Endothelial cell of umbilical vein (primary cell): Measurements from ENCODE around the gene ZBTB18. TPM values are rescaled to one million over a fixed set of nuclear protein-coding genes. Genes with fewer than 3 reads are reported as not detected.

Source experiments
- BruUV-seq: library from RNA; stranded (reverse); fragments of 400-500 nt; replicated peaks from 2 replicates; lab custom pipeline; 2021; lab: Mats Ljungman, UMichigan
- CTCF ChIA-PET: fragments of 300-600, 350-600 bp; sonication (Branson Sonifier 250); formaldehyde crosslinking; loops from one replicate; lab custom pipeline; 2021; ENCODE audit warnings: antibody characterized with exemption, inconsistent platforms; lab: Charles Lee
- POLR2A ChIA-PET: fragments of 300-600, 350-600 bp; sonication (Branson Sonifier 250); formaldehyde crosslinking; loops from one replicate; lab custom pipeline; 2021; ENCODE audit warnings: antibody characterized with exemption, inconsistent platforms; lab: Charles Lee
- DNase-seq: peaks from one replicate; pipeline ENCODE4 v3.0.0-alpha.2; 2011; ENCODE audit warnings: low read depth, low spot score
- FAIRE-seq: peaks from 2 replicates; lab custom pipeline; 2011; peaks lifted over from hg19 to GRCh38; lab: Jason Lieb, UNC
- H2AFZ ChIP-seq: 2 replicates; pipeline ENCODE4 v1.6.0; 2012; ENCODE audit warnings: low read depth, low read length, control low read depth, inconsistent platforms
- H3K27ac ChIP-seq: 2 replicates; pipeline ENCODE4 v1.5.1; 2011; ENCODE audit warnings: low read depth, mild to moderate bottlenecking, control low read depth, low read length, moderate library complexity; ENCODE audit not compliant: insufficient read depth
- H3K27me3 ChIP-seq, 2 experiments: 2 replicates each; pipeline versions ENCODE4 v1.6.0 to v1.6.1; 2011; ENCODE audit warnings: low read length in 2 of 2, mixed read lengths in 1 of 2; ENCODE audit not compliant: control insufficient read depth in 2 of 2, insufficient read depth in 2 of 2
- H3K36me3 ChIP-seq, 2 experiments: 2 replicates in 1 of 2; 3 replicates in 1 of 2; pipeline ENCODE4 v1.5.1; 2011; ENCODE audit warnings: low read length in 2 of 2, mild to moderate bottlenecking in 1 of 2, moderate library complexity in 1 of 2; ENCODE audit not compliant: control insufficient read depth in 2 of 2, insufficient read depth in 2 of 2; ENCODE audit errors: extremely low read depth in 1 of 2
- H3K4me1 ChIP-seq: 3 replicates; pipeline ENCODE4 v1.5.1; 2011; ENCODE audit warnings: mild to moderate bottlenecking, low read length; ENCODE audit not compliant: control insufficient read depth, insufficient read depth; ENCODE audit errors: extremely low read depth
- H3K4me2 ChIP-seq: 2 replicates; pipeline ENCODE4 v1.6.1; 2011; ENCODE audit warnings: low read length, control low read depth, mixed read lengths; ENCODE audit not compliant: insufficient read depth
- H3K4me3 ChIP-seq, 3 experiments: fragments of 200-600 bp in 1 of 3; sonication (generic), shearing (Covaris generic) in 1 of 3; replicated peaks in 1 of 3; 2 replicates each; pipeline ENCODE4 v1.5.1; 2011 to 2016; ENCODE audit warnings: control low read depth in 3 of 3, low read length in 3 of 3, mild to moderate bottlenecking in 2 of 3, inconsistent platforms in 1 of 3, low read depth in 1 of 3, moderate library complexity in 1 of 3; ENCODE audit not compliant: insufficient read depth in 1 of 3
- H3K79me2 ChIP-seq: 2 replicates; pipeline ENCODE4 v1.6.0; 2012; ENCODE audit warnings: low read length, inconsistent platforms; ENCODE audit not compliant: control insufficient read depth, insufficient read depth
- H3K9ac ChIP-seq: replicated peaks from 2 replicates; pipeline ENCODE3; 2011; ENCODE audit warnings: low read length, control low read depth; ENCODE audit not compliant: insufficient read depth; ENCODE audit errors: extremely low read depth
- H3K9me1 ChIP-seq: replicated peaks from 3 replicates; pipeline ENCODE4 v1.6.0; 2011; ENCODE audit warnings: mild to moderate bottlenecking, low read length; ENCODE audit not compliant: control insufficient read depth, insufficient read depth; ENCODE audit errors: extremely low read depth
- H3K9me3 ChIP-seq: replicated peaks from 2 replicates; pipeline ENCODE4 v1.5.1; 2012; ENCODE audit warnings: low read length, inconsistent platforms; ENCODE audit not compliant: control insufficient read depth, insufficient read depth
- H4K20me1 ChIP-seq: replicated peaks from 2 replicates; pipeline ENCODE3; 2011; ENCODE audit warnings: mild to moderate bottlenecking, low read length; ENCODE audit not compliant: control insufficient read depth, insufficient read depth; ENCODE audit errors: extremely low read depth
- CTCF ChIP-seq, 2 donors: IDR thresholded peaks; 1 replicate in 1 of 2; 2 replicates in 1 of 2; pipeline ENCODE4 v1.5.1; 2011; ENCODE audit warnings: low read length in 2 of 2, mild to moderate bottlenecking in 2 of 2, moderate library complexity in 2 of 2, control low read depth in 1 of 2, inconsistent platforms in 1 of 2, low read depth in 1 of 2; ENCODE audit not compliant: insufficient read depth in 1 of 2; ENCODE audit errors: extremely low read depth in 1 of 2
- EZH2 ChIP-seq: IDR thresholded peaks from 2 replicates; pipeline ENCODE4 v1.6.1; 2012; ENCODE audit warnings: borderline replicate concordance, low read depth, mild to moderate bottlenecking, moderate library complexity, low read length, inconsistent platforms; ENCODE audit not compliant: severe bottlenecking
- FOS ChIP-seq: IDR thresholded peaks from 2 replicates; pipeline ENCODE4 v1.6.1; 2011; ENCODE audit warnings: mild to moderate bottlenecking, low read length, moderate library complexity, borderline replicate concordance; ENCODE audit not compliant: insufficient read depth
- GATA2 ChIP-seq: IDR thresholded peaks from 2 replicates; pipeline ENCODE4 v1.7.0; 2011; ENCODE audit warnings: low read depth, mild to moderate bottlenecking, moderate library complexity, mixed read lengths, low read length; ENCODE audit not compliant: insufficient read length, insufficient read depth
- JUN ChIP-seq: IDR thresholded peaks from 2 replicates; pipeline ENCODE4 v1.6.1; 2011; ENCODE audit warnings: borderline replicate concordance, low read depth; ENCODE audit not compliant: insufficient read length, insufficient read depth
- MAX ChIP-seq: IDR thresholded peaks from 2 replicates; pipeline ENCODE4 v1.6.1; 2011; ENCODE audit not compliant: insufficient read depth, insufficient read length
- MYC ChIP-seq: IDR thresholded peaks from one replicate; pipeline ENCODE4 v1.6.1; 2011; ENCODE audit warnings: mild to moderate bottlenecking, low read depth, low read length
- POLR2A ChIP-seq: IDR thresholded peaks from 2 replicates; pipeline ENCODE4 v1.6.1; 2012; ENCODE audit warnings: low read depth, mild to moderate bottlenecking, control low read depth, low read length
- POLR2AphosphoS5 ChIP-seq: IDR thresholded peaks from 2 replicates; pipeline ENCODE4 v1.6.1; 2012; ENCODE audit warnings: low read depth, mild to moderate bottlenecking, control low read depth, low read length, moderate library complexity; ENCODE audit not compliant: insufficient read depth
- dilution Hi-C: fragments of 300-500 bp; cut with MboI; formaldehyde crosslinking; loops from one replicate; pipeline ENCODE4 v1.15.0; 2019; ENCODE audit warnings: low sequenced_read_pairs; ENCODE audit not compliant: extremely low pct_ligation_motif_present
- intact Hi-C: fragments of 100-400 bp; cut with micrococcal nuclease; formaldehyde crosslinking; loops from one replicate; pipeline ENCODE4 v1.10.0; 2022
- polyA plus RNA-seq, 4 experiments: library from polyadenylated mRNA; depleted of rRNA in 3 of 4; stranded (reverse) in 3 of 4; unstranded in 1 of 4; fragments of >200 nt; gene quantifications; 2 replicates each; pipeline versions ENCODE4 v1.2.1 to v1.2.3, GENCODE V29; 2011 to 2012; ENCODE audit warnings: missing spikeins in 1 of 4
- total RNA-seq: library from RNA; stranded (reverse); gene quantifications from 2 replicates; pipeline ENCODE4 v1.2.3, GENCODE V29; 2021

The ZBTB18 gene
- total and polyA plus RNA-seq, 2 donors (not counting 3 experiments of a cell fraction or from before 2014, with no cell fraction given): 15.5 to 21.1 TPM

DNA sequence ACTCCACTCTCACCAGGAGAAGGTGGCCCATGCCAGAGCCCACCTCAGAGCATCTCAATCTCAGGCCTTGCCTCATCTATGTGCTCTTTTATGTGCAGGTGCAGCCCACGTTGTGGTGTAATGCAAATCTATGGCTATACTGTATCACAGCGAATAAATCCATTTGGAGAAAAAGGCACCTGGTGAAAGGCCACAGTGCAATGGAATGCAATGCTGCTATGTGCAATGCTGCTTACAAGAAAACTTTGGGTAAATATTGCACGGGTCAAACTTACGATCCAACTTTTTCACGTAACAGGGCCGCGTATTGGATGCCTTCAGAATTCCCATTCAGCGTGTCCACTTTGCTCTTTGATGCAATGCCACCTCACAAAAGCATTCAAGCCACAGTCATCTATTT is 13.5 kb downstream of the ZBTB18 start:
- intact Hi-C loops (no loop called here), dilution Hi-C loops (no loop called here)
- Histone ChIP-seq H3K79me2 (no peaks in the 10 kb centered on the region), H3K4me2 (no peak overlapping the region), H3K36me3 (no peaks in the 10 kb centered on the region), H2AFZ (no peak overlapping the region), H3K9me1 (no peaks in the 10 kb centered on the region), H3K27me3 (no peaks in the 10 kb centered on the region), H3K4me3 (no peak overlapping the region), H3K9me3 (no peaks in the 10 kb centered on the region), H3K4me1 (no peaks in the 10 kb centered on the region), H3K27ac (no peak overlapping the region), H3K9ac (no peak overlapping the region), H4K20me1 (no peaks in the 10 kb centered on the region)
- no peak for DNase-seq
- CTCF ChIA-PET: interaction anchor here (0.9 to 1.6 kb wide), 3 partner anchors 9 to 102 kb away, joined by 3 to 4 read pairs (median 3); no protein-coding TSS in a partner anchor
- no peak for FAIRE-seq
- BruUV-seq: no TSS peak
- POLR2A ChIA-PET: no interaction called here
- TF ChIP-seq GATA2 (no peak), JUN (no peak), POLR2AphosphoS5 (no peak), MYC (no peak), EZH2 (no peak), FOS (no peak), MAX (no peak), CTCF (IDR thresholded peaks at IDR 0.05; ENCODE audit: extremely low read depth in 1 of 2, insufficient read depth in 1 of 2, low read depth in 1 of 2, low read length in 2 of 2) (no peak), POLR2A (no peak)
